K562 (cell line): ENCODE measurements around the gene NR1H2. TPM values are rescaled to one million over a fixed set of nuclear protein-coding genes. Genes with fewer than 3 reads are reported as not detected.

Source experiments
- ARNT ChIP-seq, 2 experiments: fragments of 450-650 bp; IDR thresholded peaks; 2 replicates each; pipeline ENCODE4 v1.6.1; 2016; ENCODE audit warnings: mild to moderate bottlenecking in 1 of 2
- CC2D1A ChIP-seq: fragments of 450-650 bp; IDR thresholded peaks from 2 replicates; pipeline ENCODE4 v1.6.1; 2017; ENCODE audit warnings: mild to moderate bottlenecking
- EGR1 ChIP-seq: fragments of 450-650 bp; conservative IDR thresholded peaks from 2 replicates; pipeline ENCODE4 v1.6.1; 2017; ENCODE audit warnings: mild to moderate bottlenecking
- EP300 ChIP-seq: IDR thresholded peaks from 2 replicates; pipeline ENCODE4 v1.6.1; 2012; ENCODE audit warnings: low read length, improper control_type of control experiment
- MECOM ChIP-seq: fragments of 250-450 bp; sonication (Bioruptor Pico); IDR thresholded peaks from 2 replicates; pipeline ENCODE4 v1.8.0; 2022; ENCODE audit warnings: inconsistent platforms
- NCOA2 ChIP-seq, 2 experiments: fragments of 450-650 bp; IDR thresholded peaks; 2 replicates each; pipeline ENCODE4 v1.6.1; 2018; ENCODE audit warnings: mild to moderate bottlenecking in 2 of 2, moderate library complexity in 1 of 2; ENCODE audit not compliant: partially characterized antibody in 2 of 2
- NR2C2 ChIP-seq, 2 experiments: fragments of 200-800 bp in 1 of 2; sonication (Bioruptor generic) in 1 of 2; sonication (generic) in 1 of 2; formaldehyde crosslinking in 1 of 2; IDR thresholded peaks; 2 replicates each; pipeline versions ENCODE4 v1.6.1 to v1.8.0; 2016 to 2022; ENCODE audit warnings: mild to moderate bottlenecking in 1 of 2, missing compliant biosample characterization in 1 of 2, missing genetic modification characterization in 1 of 2, missing genetic modification reagents in 1 of 2
- RERE ChIP-seq: sonication (generic); formaldehyde crosslinking; IDR thresholded peaks from 2 replicates; pipeline ENCODE4 v1.8.0; 2023; ENCODE audit warnings: missing genetic modification reagents, mild to moderate bottlenecking, borderline replicate concordance
- TRIM28 ChIP-seq: fragments of 450-650 bp; IDR thresholded peaks from 2 replicates; pipeline ENCODE4 v1.6.1; 2017
- ZEB2 ChIP-seq: fragments of 450-650 bp; IDR thresholded peaks from 2 replicates; pipeline ENCODE4 v1.6.1; 2016
- ZNF124 ChIP-seq: sonication (generic); formaldehyde crosslinking; IDR thresholded peaks from 2 replicates; pipeline ENCODE4 v1.8.1; 2022; ENCODE audit warnings: missing genetic modification reagents
- polyA plus RNA-seq, 8 experiments: library from polyadenylated mRNA; depleted of rRNA in 4 of 8; stranded (reverse) in 5 of 8; unstranded in 3 of 8; fragments of >200 nt; fragmentation: Nextera tagmentation in 2 of 8; fragmentation: Illumina TruSeq in 1 of 8; extraction: Ambion mirVana in 2 of 8; extraction: Trizol in 1 of 8; gene quantifications; 2 replicates each; pipeline versions ENCODE4 v1.2.1 to v1.2.3, GENCODE V29; 2011 to 2014; ENCODE audit warnings: inconsistent platforms in 1 of 8, missing spikeins in 1 of 8
- total RNA-seq, 7 experiments: library from RNA; depleted of rRNA in 6 of 7; stranded (reverse); fragments of >200 nt in 6 of 7; fragmentation: Illumina TruSeq in 2 of 7; extraction: Trizol in 2 of 7; gene quantifications; 2 replicates each; pipeline versions ENCODE4 v1.2.1 to v1.2.3, GENCODE V29; 2011 to 2021; ENCODE audit warnings: low replicate concordance in 1 of 7
- TF ChIP-seq, protein P1 (sequence below): sonication (generic); IDR thresholded peaks from 2 replicates; pipeline ENCODE4 v1.6.1; 2016

NR1H2 gene
- total and polyA plus RNA-seq, 9 of the 15 experiments (the other 6 are each of a cell fraction or from before 2014, with no cell fraction given): 0.11 to 73.8 (median 24.0) TPM

DNA sequence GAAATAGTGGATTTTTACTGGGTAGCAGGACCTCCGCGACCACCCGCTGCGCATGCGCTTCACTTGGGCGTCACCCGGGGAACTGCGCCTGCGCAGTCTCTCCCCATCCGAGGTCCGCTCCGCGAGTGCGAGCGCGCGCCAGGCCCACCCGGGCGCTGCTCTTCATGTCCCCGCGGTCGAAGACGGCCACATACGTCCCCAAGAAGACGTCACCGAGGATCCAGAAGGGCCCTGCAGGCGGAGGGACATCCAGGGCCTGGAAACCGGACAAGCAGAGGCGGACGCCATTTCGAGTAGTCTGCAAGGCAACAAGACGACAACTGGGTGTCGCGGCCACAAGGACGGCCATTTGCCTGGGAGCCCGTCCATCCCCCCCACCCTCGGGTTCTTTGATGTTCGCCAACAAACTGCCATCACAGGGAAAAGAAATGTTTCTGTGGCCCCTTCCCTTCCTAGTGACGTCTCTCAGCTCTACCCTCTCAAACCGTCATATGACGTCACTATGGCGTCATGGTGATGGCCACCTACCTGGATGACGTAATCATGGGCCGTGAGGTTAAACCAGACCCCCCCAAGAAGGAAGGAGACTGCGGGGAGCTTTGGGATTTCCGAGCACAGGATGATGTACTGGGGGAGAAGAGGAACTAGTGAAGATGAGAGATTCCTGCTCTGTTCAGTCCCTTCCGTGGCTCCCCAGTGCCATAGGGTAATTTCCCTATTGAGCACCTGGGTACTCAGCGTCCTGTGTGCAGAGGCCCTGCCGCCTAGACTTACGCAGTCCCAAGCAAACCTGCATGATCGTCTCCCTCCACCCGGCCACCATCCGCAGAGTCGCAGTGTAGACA, 17.6 kb upstream of the NR1H2 start (continued):
- TF ChIP-seq ARNT (IDR thresholded peaks at IDR 0.05): peak in 1 of 2 experiments; percentile 58; a peak in 1 of 4 replicates
- TF ChIP-seq NCOA2 (IDR thresholded peaks at IDR 0.05; ENCODE audit: partially characterized antibody in 2 of 2): no peak
- no peak for TF ChIP-seq NR2C2 (CRISPR knock-in tag; IDR thresholded peaks at IDR 0.05)
- TF ChIP-seq NR2C2 (tag; IDR thresholded peaks at IDR 0.05): 0 out of 2 replicates have a peak, but pooled peaks have one; percentile 15
- TF ChIP-seq EGR1: 0 out of 2 replicates have a peak, but pooled peaks have one; percentile 20
- peak; percentile 95 for TF ChIP-seq ZEB2
- TF ChIP-seq RERE: no peak
- TF ChIP-seq CC2D1A: no peak
- TF ChIP-seq, protein P1, sequence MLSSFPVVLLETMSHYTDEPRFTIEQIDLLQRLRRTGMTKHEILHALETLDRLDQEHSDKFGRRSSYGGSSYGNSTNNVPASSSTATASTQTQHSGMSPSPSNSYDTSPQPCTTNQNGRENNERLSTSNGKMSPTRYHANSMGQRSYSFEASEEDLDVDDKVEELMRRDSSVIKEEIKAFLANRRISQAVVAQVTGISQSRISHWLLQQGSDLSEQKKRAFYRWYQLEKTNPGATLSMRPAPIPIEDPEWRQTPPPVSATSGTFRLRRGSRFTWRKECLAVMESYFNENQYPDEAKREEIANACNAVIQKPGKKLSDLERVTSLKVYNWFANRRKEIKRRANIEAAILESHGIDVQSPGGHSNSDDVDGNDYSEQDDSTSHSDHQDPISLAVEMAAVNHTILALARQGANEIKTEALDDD: no peak
- TF ChIP-seq MECOM: peak; percentile 52; the same call in 1 of the 2 replicates
- TF ChIP-seq TRIM28: peak; percentile 71; the same call in 1 of the 2 replicates
- no peak for TF ChIP-seq ZNF124 (CRISPR knock-in tag)
- no peak for TF ChIP-seq EP300
